ENCODE data around the gene FREY1. TPM values are rescaled to one million over a fixed set of nuclear protein-coding genes. Genes with fewer than 3 reads are reported as not detected.

FREY1 gene
- total RNA-seq, 2 donors from 2014 or later: 0.55 to 0.82 TPM

DNA sequence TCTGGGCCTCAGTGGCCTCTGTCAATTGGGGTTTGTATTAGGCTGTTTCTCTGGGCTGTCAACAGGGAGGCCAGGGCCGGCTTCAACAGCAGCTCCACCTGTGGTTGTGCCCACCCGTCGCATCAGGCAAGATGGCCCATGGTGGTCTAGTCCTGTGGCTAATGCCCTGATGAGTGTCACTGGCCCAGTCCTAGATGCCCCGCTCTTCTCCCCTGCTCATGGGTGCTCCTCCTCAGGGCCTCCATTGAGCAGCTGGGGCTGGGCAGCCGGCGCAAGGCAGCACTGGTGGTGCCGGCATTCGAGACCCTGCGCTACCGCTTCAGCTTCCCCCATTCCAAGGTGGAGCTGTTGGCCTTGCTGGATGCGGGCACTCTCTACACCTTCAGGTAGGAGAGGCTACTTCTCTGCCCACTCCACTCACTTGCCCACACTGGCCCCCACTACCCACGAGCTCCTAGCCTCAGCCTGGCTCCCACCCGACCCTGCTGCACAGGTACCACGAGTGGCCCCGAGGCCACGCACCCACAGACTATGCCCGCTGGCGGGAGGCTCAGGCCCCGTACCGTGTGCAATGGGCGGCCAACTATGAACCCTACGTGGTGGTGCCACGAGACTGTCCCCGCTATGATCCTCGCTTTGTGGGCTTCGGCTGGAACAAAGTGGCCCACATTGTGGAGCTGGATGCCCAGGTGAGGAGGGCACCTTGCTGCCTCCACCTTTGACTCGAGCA is 20.8 kb upstream of the FREY1 start:
- peaks cover 9% of the 10 kb centered on the region for H3K36me3 ChIP-seq
- peaks cover 0 to 6% of the 10 kb centered on the region in 2 donors for H3K27me3 ChIP-seq
- no peaks in the 10 kb centered on the region for H3K9me3 ChIP-seq
- H3K27ac ChIP-seq: no peak overlapping the region
- TF ChIP-seq, protein P1, sequence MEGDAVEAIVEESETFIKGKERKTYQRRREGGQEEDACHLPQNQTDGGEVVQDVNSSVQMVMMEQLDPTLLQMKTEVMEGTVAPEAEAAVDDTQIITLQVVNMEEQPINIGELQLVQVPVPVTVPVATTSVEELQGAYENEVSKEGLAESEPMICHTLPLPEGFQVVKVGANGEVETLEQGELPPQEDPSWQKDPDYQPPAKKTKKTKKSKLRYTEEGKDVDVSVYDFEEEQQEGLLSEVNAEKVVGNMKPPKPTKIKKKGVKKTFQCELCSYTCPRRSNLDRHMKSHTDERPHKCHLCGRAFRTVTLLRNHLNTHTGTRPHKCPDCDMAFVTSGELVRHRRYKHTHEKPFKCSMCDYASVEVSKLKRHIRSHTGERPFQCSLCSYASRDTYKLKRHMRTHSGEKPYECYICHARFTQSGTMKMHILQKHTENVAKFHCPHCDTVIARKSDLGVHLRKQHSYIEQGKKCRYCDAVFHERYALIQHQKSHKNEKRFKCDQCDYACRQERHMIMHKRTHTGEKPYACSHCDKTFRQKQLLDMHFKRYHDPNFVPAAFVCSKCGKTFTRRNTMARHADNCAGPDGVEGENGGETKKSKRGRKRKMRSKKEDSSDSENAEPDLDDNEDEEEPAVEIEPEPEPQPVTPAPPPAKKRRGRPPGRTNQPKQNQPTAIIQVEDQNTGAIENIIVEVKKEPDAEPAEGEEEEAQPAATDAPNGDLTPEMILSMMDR (IDR thresholded peaks at IDR 0.05): no peak
- H3K4me3 ChIP-seq: no peak overlapping the region
- H3K4me1 ChIP-seq: peaks cover 0 to 20% of the 10 kb centered on the region in 2 donors
- no peak for DNase-seq (ENCODE audit: low spot score)

DNA sequence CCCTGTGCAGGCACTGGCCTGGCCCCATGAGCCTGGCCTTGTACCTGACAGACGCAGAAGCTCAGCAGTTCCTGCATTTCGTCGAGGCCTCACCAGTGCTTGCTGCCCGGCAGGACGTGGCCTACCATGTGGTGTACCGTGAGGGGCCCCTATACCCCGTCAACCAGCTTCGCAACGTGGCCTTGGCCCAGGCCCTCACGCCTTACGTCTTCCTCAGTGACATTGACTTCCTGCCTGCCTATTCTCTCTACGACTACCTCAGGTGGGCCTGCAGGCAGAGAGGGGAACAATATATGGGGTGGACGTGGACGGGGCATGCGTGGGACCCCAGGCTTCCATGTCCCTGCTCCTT is 20.2 kb upstream of the FREY1 start:
- Histone ChIP-seq H3K36me3 (peaks cover 8% of the 10 kb centered on the region), H3K27ac (no peak overlapping the region), H3K9me3 (no peaks in the 10 kb centered on the region), H3K4me3 (no peak overlapping the region), H3K4me1 (peaks cover 0 to 26% of the 10 kb centered on the region in 2 donors), H3K27me3 (peaks cover 1 to 11% of the 10 kb centered on the region in 2 donors)
- DNase-seq (ENCODE audit: low spot score): no peak
- TF ChIP-seq, protein P1 (IDR thresholded peaks at IDR 0.05): no peak

DNA sequence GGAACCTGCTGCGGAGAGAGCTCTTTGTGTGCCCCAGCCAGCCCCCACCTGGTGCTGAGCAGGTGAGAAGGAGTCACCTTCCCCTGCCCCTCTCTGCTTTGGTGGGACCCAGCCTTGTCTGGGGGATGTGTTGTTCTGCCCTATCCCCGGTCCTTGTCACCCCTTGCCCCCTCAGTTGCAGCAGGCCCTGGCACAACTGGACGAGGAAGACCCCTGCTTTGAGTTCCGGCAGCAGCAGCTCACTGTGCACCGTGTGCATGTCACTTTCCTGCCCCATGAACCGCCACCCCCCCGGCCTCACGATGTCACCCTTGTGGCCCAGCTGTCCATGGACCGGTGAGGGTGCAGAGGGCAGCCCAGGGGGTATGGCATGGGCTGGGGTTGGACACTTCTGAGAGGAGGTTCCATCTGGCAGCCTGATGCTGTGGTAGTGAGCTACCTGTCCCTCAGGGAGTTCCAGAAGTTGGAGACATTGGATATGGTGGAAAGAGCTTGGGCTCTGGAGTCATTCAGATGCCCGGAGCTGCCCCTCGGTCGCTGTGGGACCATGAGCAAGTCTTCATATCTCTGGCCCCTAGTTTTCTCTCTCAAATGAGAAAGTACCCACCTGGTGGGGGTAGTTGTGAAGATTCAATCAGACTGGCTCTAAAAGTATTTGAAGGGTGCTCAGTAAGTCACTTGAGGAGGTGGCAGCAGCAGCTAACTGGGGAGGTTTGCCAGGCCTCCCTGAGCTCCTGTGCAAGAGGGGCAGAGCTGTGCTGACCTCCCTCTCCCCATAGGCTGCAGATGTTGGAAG is 19.7 kb upstream of the FREY1 start:
- Histone ChIP-seq H3K9me3 (no peaks in the 10 kb centered on the region), H3K4me3 (no peak overlapping the region), H3K27ac (no peak overlapping the region), H3K4me1 (peaks cover 0 to 31% of the 10 kb centered on the region in 2 donors), H3K27me3 (peaks cover 5 to 13% of the 10 kb centered on the region in 2 donors), H3K36me3 (peaks cover 2% of the 10 kb centered on the region)
- TF ChIP-seq, protein P1 (IDR thresholded peaks at IDR 0.05): no peak
- DNase-seq (ENCODE audit: low spot score): no peak

DNA sequence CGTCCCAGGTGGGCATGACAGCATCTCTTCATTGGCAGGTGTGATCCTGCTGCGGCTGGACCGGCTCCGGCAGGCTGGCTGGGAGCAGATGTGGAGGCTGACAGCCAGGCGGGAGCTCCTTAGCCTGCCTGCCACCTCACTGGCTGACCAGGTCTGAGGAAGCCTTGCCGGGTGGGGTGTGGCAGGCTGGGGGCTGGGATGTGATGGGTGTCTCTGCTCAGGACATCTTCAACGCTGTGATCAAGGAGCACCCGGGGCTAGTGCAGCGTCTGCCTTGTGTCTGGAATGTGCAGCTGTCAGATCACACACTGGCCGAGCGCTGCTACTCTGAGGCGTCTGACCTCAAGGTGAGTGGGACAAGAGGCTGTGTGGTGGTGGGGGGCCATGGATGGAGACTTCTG is 18.9 kb upstream of the FREY1 start:
- no peaks in the 10 kb centered on the region for H3K36me3 ChIP-seq
- no peaks in the 10 kb centered on the region for H3K9me3 ChIP-seq
- H3K27ac ChIP-seq: no peak overlapping the region
- peaks cover 0 to 27% of the 10 kb centered on the region in 2 donors for H3K4me1 ChIP-seq
- DNase-seq (ENCODE audit: low spot score): no peak
- H3K4me3 ChIP-seq: no peak overlapping the region
- TF ChIP-seq, protein P1 (IDR thresholded peaks at IDR 0.05): no peak
- H3K27me3 ChIP-seq: peaks cover 5 to 13% of the 10 kb centered on the region in 2 donors

DNA sequence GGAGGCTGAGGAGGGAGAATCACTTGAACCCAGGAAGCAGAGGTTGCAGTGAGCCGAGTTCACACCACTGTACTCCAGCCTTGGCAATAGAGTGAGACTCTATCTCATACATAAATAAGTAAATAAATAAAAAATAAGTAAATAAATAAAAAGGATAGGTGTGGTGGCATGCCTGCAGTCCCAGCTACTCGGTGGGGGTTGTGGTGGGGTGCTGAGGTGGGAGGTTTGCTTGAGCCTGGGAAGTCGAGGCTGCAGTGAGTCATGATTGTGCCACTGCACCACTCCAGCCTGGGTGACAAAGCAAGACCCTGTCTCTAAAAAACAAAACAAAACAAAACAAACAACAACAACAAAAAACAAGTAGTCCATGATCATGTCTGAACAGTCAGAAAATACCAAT is 18.5 kb upstream of the FREY1 start:
- H3K27me3 ChIP-seq: peaks cover 5 to 13% of the 10 kb centered on the region in 2 donors
- H3K9me3 ChIP-seq: no peaks in the 10 kb centered on the region
- H3K4me3 ChIP-seq: no peak overlapping the region
- H3K36me3 ChIP-seq: no peaks in the 10 kb centered on the region
- peaks cover 0 to 23% of the 10 kb centered on the region in 2 donors for H3K4me1 ChIP-seq
- no peak overlapping the region for H3K27ac ChIP-seq
- no peak for DNase-seq (ENCODE audit: low spot score)
- TF ChIP-seq, protein P1 (IDR thresholded peaks at IDR 0.05): no peak
